HepG2 (cell line): ENCODE results near the gene COPZ2. TPM values are rescaled to one million over a fixed set of nuclear protein-coding genes. Genes with fewer than 3 reads are reported as not detected.

Source experiments
- GMEB2 ChIP-seq: IDR thresholded peaks from 2 replicates; pipeline ENCODE4 v1.6.1; 2016; ENCODE audit warnings: missing biosample characterization, missing genetic modification reagents, low read depth
- KLF15 ChIP-seq: sonication (generic); formaldehyde crosslinking; IDR thresholded peaks from 2 replicates; pipeline ENCODE4 v1.8.1; 2023; ENCODE audit warnings: borderline replicate concordance, mild to moderate bottlenecking, inconsistent platforms, missing genetic modification reagents, mixed read lengths
- MEIS2 ChIP-seq: sonication (generic); formaldehyde crosslinking; IDR thresholded peaks from 2 replicates; pipeline ENCODE4 v1.9.0; 2021; ENCODE audit warnings: mild to moderate bottlenecking, missing genetic modification reagents
- NFYC ChIP-seq: IDR thresholded peaks from 2 replicates; pipeline ENCODE4 v1.6.1; 2016; ENCODE audit warnings: missing genetic modification reagents, missing compliant biosample characterization
- PBX2 ChIP-seq: IDR thresholded peaks from 2 replicates; pipeline ENCODE4 v1.6.1; 2016; ENCODE audit warnings: control low read depth
- PHF5A ChIP-seq: IDR thresholded peaks from one replicate; pipeline ENCODE4 v1.6.1; 2018; ENCODE audit warnings: low read depth, missing genetic modification reagents; ENCODE audit not compliant: unreplicated experiment
- ZC3H4 ChIP-seq: sonication (generic); formaldehyde crosslinking; IDR thresholded peaks from 2 replicates; pipeline ENCODE4 v1.4.0; 2020; ENCODE audit warnings: missing genetic modification reagents, borderline replicate concordance
- ZMAT5 ChIP-seq: sonication (generic); formaldehyde crosslinking; IDR thresholded peaks from 2 replicates; pipeline ENCODE4 v1.5.0; 2020; ENCODE audit warnings: mild to moderate bottlenecking, low read depth, missing genetic modification reagents, borderline replicate concordance
- ZNF234 ChIP-seq: sonication (generic); formaldehyde crosslinking; conservative IDR thresholded peaks from 2 replicates; pipeline ENCODE4 v1.5.1; 2020; ENCODE audit warnings: mild to moderate bottlenecking, missing genetic modification reagents
- ZNF3 ChIP-seq: IDR thresholded peaks from 2 replicates; pipeline ENCODE4 v1.7.0; 2017; ENCODE audit warnings: inconsistent platforms
- polyA plus RNA-seq, 8 experiments: library from polyadenylated mRNA; depleted of rRNA in 3 of 8; stranded (reverse) in 7 of 8; unstranded in 1 of 8; fragments of >200 nt; fragmentation: Illumina TruSeq in 4 of 8; extraction: Trizol in 4 of 8; gene quantifications; 2 replicates each; pipeline versions ENCODE4 v1.2.1 to v1.2.3, GENCODE V29; 2011 to 2016; ENCODE audit warnings: low read depth in 4 of 8, missing spikeins in 1 of 8, mixed read lengths in 1 of 8; ENCODE audit not compliant: insufficient read depth in 1 of 8
- total RNA-seq, 5 experiments: library from RNA; depleted of rRNA; stranded (reverse); fragments of >200 nt; fragmentation: Illumina TruSeq; extraction: Trizol; gene quantifications; 2 replicates each; pipeline ENCODE4 v1.2.3, GENCODE V29; 2016; ENCODE audit warnings: low read depth in 1 of 5
- TF ChIP-seq, protein P1 (sequence below): sonication (generic); formaldehyde crosslinking; IDR thresholded peaks from one replicate; pipeline ENCODE4 v1.5.1; 2020; ENCODE audit warnings: mild to moderate bottlenecking, missing genetic modification reagents; ENCODE audit errors: not compliant biosample characterization
- TF ChIP-seq, protein P2 (sequence below), 2 experiments: sonication (generic) in 1 of 2; formaldehyde crosslinking in 1 of 2; IDR thresholded peaks; 2 replicates each; pipeline versions ENCODE4 v1.5.1 to v1.6.1; 2011 to 2020; ENCODE audit warnings: borderline replicate concordance in 1 of 2, low read depth in 1 of 2, low read length in 1 of 2, mild to moderate bottlenecking in 1 of 2, missing genetic modification reagents in 1 of 2, moderate library complexity in 1 of 2
- TF ChIP-seq, protein P3 (sequence below): IDR thresholded peaks from 2 replicates; pipeline ENCODE4 v1.6.1; 2012; ENCODE audit warnings: inconsistent platforms
- TF ChIP-seq, protein P4 (sequence below): sonication (generic); formaldehyde crosslinking; conservative IDR thresholded peaks from 2 replicates; pipeline ENCODE4 v1.8.0; 2022; ENCODE audit warnings: low read depth, missing genetic modification reagents

COPZ2 gene
- total and polyA plus RNA-seq, 2 of the 13 experiments (the other 11 are each of a cell fraction or from before 2014, with no cell fraction given), result 0.61 to 1.5 TPM

- TF ChIP-seq, protein P1, sequence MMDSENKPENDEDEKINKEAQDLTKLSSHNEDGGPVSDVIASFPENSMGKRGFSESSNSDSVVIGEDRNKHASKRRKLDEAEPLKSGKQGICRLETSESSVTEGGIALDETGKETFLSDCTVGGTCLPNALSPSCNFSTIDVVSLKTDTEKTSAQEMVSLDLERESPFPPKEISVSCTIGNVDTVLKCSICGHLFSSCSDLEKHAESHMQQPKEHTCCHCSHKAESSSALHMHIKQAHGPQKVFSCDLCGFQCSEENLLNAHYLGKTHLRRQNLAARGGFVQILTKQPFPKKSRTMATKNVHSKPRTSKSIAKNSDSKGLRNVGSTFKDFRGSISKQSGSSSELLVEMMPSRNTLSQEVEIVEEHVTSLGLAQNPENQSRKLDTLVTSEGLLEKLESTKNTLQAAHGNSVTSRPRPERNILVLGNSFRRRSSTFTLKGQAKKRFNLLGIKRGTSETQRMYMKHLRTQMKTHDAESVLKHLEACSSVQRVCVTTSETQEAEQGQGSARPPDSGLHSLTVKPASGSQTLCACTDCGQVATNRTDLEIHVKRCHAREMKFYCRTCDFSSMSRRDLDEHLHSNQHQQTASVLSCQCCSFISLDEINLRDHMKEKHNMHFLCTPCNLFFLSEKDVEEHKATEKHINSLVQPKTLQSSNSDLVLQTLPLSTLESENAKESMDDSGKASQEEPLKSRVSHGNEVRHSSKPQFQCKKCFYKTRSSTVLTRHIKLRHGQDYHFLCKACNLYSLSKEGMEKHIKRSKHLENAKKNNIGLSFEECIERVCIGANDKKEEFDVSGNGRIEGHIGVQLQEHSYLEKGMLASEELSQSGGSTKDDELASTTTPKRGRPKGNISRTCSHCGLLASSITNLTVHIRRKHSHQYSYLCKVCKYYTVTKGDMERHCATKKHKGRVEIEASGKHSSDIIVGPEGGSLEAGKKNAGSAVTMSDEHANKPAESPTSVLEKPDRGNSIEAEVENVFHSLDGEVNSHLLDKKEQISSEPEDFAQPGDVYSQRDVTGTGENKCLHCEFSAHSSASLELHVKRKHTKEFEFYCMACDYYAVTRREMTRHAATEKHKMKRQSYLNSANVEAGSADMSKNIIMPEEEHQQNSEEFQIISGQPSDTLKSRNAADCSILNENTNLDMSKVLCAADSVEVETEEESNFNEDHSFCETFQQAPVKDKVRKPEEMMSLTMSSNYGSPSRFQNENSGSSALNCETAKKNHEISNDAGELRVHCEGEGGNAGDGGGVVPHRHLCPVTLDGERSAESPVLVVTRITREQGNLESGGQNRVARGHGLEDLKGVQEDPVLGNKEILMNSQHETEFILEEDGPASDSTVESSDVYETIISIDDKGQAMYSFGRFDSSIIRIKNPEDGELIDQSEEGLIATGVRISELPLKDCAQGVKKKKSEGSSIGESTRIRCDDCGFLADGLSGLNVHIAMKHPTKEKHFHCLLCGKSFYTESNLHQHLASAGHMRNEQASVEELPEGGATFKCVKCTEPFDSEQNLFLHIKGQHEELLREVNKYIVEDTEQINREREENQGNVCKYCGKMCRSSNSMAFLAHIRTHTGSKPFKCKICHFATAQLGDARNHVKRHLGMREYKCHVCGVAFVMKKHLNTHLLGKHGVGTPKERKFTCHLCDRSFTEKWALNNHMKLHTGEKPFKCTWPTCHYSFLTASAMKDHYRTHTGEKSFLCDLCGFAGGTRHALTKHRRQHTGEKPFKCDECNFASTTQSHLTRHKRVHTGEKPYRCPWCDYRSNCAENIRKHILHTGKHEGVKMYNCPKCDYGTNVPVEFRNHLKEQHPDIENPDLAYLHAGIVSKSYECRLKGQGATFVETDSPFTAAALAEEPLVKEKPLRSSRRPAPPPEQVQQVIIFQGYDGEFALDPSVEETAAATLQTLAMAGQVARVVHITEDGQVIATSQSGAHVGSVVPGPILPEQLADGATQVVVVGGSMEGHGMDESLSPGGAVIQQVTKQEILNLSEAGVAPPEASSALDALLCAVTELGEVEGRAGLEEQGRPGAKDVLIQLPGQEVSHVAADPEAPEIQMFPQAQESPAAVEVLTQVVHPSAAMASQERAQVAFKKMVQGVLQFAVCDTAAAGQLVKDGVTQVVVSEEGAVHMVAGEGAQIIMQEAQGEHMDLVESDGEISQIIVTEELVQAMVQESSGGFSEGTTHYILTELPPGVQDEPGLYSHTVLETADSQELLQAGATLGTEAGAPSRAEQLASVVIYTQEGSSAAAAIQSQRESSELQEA (CRISPR knock-in tag), result no peak
- no peak for TF ChIP-seq NFYC
- no peak for TF ChIP-seq ZNF3
- no peak for TF ChIP-seq GMEB2 (CRISPR knock-in tag)
- no peak for TF ChIP-seq PBX2 (CRISPR knock-in tag)
- no peak for TF ChIP-seq MEIS2 (CRISPR knock-in tag)
- TF ChIP-seq KLF15 (CRISPR knock-in tag), result no peak
- TF ChIP-seq ZNF234 (CRISPR knock-in tag), result no peak
- TF ChIP-seq, protein P2, sequence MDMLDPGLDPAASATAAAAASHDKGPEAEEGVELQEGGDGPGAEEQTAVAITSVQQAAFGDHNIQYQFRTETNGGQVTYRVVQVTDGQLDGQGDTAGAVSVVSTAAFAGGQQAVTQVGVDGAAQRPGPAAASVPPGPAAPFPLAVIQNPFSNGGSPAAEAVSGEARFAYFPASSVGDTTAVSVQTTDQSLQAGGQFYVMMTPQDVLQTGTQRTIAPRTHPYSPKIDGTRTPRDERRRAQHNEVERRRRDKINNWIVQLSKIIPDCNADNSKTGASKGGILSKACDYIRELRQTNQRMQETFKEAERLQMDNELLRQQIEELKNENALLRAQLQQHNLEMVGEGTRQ (IDR thresholded peaks at IDR 0.05; ENCODE audit: low read depth, low read length), result no peak
- TF ChIP-seq, protein P2 (CRISPR knock-in tag; IDR thresholded peaks at IDR 0.05; ENCODE audit: borderline replicate concordance), result no peak
- TF ChIP-seq, protein P3, sequence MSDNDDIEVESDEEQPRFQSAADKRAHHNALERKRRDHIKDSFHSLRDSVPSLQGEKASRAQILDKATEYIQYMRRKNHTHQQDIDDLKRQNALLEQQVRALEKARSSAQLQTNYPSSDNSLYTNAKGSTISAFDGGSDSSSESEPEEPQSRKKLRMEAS, result no peak
- TF ChIP-seq ZMAT5 (CRISPR knock-in tag), result no peak
- no peak for TF ChIP-seq ZC3H4 (CRISPR knock-in tag)
- no peak for TF ChIP-seq PHF5A (CRISPR knock-in tag)
- TF ChIP-seq, protein P4, sequence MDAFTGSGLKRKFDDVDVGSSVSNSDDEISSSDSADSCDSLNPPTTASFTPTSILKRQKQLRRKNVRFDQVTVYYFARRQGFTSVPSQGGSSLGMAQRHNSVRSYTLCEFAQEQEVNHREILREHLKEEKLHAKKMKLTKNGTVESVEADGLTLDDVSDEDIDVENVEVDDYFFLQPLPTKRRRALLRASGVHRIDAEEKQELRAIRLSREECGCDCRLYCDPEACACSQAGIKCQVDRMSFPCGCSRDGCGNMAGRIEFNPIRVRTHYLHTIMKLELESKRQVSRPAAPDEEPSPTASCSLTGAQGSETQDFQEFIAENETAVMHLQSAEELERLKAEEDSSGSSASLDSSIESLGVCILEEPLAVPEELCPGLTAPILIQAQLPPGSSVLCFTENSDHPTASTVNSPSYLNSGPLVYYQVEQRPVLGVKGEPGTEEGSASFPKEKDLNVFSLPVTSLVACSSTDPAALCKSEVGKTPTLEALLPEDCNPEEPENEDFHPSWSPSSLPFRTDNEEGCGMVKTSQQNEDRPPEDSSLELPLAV (CRISPR knock-in tag), result no peak
These were observed 15.7 kb downstream of the COPZ2 start (continued) for GRCh38 chr17:48021934-48022333.
